NOMO-1 treated with dmso at 0.1 percent for 144 hours (cell line): ENCODE results near the gene ATG4B.

Experiments used
- DNase-seq: peaks from one replicate; lab custom pipeline; 2025; ENCODE audit not compliant: unreplicated experiment; lab: John Stamatoyannopoulos, UW

Gene ATG4B

DNA sequence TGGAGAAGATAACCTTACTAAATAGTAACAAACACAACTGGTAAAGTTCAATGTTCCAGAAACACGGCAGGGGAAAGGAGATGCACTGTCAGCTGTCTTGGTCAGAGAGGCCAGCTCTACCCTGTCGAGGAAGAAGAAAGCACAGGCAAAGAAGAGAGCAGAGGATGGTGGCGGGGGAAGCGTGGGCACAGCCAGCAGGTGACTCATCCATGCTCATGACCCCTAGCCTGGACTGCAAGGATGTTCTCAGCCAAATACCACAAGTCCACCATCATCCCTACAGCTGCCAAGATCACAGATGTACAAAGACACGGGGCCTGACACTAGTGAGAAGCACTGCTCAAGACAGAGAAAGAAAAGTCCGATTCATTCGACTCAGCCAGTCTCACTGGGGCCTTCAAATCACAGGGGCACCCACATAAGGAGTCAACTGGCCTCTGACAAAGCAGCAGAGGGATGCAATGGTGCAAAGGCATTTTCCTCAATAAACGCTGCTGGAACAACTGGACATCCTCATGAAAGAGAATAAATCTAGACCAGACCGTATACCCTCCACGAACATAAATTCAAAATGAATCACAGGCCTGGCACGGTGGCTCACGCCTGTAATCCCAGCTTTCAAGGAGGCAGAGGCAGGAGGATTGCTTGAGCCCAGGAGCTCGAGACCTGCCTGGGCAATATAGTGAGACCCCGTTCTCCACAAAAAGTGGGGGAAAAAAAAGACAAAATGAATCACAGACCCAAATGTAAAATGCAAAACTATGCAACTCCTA lies 43.5 kb downstream of the ATG4B start:
- DNase-seq, result no peak

DNA sequence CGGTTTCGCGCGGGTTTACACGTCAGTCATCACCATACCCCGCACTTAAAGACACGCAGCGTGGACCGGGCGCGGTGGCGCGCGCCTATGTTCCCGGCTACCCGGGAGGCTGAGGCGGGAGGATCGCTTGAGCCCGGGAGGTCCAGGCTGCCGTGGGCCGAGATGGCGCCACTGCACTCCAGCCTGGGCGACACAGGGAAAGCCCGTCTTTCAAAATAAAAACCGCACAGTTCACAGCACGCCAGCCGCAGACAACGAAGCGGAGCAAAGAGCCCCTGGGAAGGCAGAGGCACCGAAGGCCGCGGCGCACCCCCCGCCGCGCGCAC lies 48.8 kb downstream of the ATG4B start:
- DNase-seq, result no peak

DNA sequence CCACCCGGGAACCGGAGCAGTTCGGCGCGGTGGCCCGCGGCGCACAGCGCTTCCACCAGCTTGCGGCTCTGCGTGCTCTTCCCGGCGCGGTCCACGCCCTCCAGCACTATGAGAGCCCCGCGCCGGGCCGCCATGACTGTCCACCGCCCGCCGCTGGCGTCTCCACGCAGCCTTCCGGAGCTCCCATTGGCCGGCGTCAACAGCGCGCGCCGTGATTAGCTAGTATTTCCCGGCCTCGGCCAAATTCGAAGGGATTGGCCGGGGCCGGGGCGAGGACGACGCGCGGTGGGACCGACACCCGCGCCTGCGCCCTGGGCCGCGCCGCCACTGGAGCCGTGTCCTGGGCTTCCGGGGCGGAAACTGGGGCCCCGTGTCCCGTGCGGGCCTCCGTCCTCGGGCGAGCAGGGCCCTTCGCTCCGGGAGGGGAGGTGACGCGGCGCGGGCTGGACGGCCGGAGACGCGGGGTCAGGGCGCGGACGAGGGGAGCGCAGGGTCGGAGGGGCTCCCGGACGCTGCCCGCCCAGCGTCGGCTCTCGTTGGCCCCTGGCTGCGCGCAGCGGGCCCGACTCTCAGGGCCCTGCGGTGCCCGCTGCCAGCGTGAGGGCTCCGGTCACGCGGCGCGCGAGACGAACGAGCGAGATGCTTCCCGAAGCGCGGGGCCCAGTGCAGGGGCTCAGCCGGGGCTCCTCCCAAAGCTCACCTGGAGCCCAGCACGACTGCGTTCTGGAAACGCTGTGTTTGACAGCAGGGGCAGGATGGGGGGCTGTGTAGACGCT lies 49.3 kb downstream of the ATG4B start, which contains the start of gene DTYMK:
Gene DTYMK, minus strand, starts transcription at position 166 of the 776 bp plus-strand sequence. Its CDS starts 32 bp downstream, at position 134.
- peak; percentile 90 for DNase-seq

DNA sequence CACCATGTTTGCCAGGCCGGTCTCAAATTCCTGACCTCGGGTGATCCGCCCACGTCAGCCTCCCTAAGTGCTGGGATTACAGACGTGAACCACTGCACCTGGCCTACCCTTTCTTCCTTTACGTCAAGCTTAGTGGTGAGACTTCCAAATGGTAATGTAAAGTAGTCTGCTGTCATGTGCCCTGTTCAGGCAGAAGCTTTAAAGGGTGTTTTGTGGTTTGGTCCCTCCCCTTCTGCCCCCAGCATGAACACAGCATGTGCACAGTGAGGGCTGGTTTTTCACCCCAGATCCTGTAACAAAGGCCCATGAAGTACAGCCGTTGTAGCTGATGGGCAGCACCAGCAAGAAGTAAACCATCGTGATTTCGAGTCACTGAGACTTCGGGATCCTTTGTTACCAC lies 51.8 kb downstream of the ATG4B start:
- no peak for DNase-seq

DNA sequence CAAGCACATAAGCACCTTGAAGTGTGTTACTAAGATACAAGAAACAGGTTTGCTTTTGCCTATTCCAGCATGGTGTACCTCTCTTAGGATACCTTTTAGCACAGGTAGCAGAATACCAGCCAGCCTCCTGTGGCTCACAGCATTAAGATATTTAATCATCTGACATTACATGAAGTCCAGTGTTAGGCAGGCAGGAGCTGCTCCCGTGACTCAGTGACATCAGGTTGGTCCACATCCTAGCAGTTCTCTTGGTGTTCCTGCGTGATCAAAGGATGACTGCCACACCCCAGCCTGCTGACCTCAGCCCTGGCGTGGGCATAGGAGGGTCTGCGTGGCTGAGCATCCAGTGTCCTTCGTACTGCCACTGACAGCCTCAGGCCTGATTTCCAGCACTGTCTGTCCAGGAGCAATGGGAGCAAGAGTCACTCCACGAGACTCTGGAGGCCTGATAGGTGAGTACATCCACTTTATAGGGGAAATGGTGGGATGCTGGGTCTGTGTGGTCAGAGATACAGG lies 52.8 kb downstream of the ATG4B start:
- no peak for DNase-seq

DNA sequence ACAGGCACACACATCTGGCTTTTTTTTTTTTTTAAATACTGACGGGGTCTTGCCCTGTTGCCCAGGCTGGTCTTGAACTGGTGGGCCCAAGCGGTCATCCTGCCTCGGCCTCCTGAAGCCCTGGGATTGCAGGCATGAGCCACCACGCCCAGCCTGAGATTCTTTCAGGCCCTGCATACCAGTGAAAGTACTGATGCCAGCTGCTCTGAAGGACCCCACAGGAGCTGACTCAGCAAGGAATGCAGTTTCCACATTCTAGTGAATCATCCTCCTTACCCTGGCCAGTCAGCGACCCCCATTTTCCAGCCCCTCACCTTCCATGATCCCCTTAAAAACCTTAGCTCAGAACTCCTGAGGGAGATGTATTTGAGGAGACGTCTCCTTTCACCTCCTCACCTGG lies 55.0 kb downstream of the ATG4B start:
- no peak for DNase-seq

DNA sequence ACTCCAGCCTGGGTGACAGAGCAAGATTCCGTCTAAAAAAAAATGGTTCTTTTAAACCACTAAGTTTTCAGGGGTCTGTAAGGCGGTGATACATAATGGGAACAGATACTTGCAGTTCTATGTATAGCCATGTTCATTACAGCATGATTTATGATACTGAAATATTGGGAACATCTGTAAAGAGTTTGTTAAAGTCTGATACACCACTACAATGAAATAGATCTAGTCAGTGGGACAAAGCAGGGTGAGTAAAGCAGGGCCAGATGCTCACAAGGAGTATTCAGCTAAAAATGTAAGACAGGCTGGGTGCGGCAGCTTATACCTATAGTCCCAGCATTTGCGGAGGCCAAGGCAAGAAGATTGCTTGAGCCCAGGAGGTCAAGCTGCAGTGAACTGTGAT lies 58.2 kb downstream of the ATG4B start:
- no peak for DNase-seq

DNA sequence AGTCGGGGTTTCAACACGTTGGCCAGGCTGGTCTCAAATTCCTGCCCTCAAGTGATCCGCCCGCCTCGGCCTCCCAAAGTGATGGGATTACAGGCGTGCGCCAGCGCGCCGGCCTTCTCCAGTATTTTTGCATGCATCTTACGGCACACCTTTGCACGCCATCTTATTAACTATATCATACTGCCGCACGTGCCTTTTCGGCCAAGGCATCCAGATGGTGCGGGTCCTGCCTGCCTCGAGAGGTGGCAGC lies 63.6 kb downstream of the ATG4B start:
- no peak for DNase-seq

DNA sequence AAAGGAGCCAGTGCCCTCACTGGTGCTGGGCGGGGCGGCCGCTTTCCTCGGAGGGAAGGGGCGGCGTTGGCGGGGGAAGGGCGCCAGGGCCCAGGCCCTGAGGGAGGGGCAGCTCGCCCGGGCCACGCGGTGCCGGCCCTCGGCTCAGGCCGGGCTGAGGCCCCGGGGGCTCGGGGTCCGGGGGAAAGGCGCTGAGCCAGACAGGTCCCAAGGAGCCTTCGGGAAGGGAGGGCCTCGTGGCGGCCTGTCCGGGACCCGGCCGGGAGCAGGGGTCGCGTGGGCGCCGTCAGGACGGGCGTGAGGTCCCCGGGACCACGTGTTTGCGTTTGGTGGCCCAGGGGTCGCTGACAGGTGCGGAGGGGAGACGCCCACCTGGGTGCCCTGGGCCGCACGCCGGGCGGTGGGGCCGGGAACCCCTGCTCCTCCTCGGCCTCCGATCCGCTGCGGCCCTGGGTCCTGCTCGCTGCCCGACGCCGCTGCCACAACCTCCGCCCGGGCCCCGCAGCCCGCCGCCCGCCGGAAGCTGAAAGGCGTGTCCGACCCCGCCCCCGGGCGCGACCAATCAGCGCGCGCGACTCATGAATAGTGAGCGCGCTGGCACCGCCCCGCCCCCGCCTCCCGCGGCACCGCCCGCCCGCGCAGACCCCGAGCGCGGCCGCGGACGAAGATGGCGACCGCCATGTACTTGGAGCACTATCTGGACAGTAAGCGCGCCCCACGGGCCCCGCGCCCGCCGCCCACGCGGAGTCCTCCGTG lies 64.1 kb downstream of the ATG4B start, which contains the start of gene ING5:
Gene ING5, plus strand, starts transcription at position 641 of the 756 bp plus-strand sequence. Its CDS starts 27 bp downstream, at position 668.
- DNase-seq, result peak; percentile 76

DNA sequence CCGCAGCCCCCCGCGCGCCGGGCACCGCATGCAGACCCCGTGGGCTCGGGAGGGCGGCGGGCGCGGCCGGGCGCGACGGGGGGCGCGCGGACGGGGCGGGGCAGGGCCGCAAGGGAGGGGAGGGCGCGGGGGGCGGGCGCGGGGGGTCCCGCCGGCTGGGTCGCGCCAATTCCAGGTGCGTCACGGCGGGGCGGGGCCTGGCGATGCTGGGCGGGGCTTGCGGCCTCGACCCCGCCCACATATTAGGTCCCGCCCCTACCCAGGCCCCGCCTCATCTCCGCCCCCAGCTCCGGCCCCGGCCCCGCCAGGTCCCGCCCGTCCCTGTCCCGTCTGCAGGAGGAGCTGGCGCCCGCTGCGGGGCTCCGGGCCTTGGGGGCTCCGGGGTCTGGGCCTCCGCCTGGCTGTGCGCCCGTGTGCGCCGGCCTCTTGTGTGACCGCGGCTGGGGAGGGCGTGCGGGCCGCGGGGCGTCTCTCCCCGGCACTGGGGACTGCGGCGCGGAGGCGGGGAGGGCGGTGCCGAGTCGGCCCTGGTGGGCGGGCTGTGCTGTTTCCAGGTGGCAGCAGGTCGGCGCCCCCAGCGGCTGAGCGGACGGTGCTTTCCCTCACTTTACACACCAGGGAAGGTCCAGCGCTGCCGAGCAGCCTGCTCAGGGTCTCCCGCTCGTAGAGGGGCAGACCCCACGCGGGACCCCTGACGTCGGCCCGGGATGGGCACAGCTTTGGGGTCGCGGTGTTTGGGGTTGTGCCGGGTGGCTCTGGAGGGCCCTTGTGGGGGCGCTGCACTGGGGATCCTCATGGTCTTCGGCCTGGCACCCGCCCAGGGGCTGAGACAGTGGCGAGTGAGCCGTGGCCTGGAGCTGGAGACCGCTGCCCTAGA lies 64.9 kb downstream of the ATG4B start:
- DNase-seq, result peak; percentile 69

DNA sequence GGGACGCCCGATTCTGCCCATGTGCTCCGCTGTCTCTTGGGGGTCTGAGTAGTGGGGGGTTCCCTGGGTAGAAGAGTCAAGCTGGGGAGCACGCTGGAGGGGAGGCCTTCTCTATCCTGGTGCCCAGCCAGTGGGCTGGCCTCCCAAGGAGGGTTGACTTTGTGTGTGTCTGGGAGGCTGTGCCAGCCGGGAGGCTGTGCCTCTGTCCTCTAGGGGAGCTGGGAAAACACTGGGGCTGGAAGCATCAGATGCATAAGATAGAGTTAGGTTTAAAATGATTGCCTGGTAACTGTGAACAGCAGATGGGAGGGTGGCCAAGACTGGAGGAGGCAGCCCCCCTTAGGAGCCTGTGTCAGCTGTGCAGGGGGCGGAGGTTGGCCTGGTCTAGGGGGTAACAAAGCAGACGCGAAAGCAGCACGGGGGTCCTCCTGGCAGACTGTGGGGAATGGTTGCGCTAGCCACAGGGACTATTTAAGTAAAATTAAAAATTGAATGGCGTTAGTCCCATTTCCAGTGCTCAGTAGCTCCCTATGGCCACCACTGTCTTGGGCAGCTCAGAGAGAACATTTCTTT lies 65.6 kb downstream of the ATG4B start:
- DNase-seq, result no peak

DNA sequence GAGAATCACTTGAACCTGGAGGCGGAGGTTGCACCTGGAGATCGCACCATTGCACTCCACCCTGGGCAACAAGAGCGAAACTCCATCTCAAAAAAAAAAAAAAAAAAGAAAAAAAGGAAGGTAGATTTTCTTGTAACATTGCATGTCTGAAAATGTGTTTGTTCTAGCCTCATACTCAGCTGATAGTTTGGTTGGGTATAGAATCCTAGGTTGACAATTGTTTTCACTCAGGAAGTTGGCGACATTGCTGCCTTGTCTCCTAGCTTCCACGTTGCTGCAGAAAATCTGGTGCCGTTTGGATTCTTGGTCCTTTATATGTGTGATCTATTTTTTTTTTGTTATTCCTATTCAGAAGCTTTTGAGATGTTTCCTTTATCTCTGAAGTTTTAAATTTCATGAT lies 69.0 kb downstream of the ATG4B start:
- DNase-seq, result no peak

DNA sequence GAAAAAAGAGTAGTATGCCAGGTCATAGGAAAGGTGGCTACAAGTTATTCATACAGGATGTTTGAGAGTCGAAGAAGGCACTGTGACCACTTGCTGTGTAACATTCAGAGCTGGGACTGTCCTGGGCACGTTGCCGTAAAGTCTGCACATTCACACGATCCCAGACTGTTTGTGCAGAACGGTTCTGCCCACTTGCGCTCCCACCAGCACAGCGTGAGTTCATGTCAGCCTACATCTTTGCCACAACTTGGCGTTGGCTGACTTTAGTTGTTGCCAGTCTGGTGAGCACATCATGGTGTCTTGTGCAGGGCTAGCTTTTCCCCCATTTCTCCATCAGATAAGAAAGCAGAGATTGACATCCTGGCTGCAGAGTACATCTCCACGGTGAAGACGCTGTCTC lies 71.4 kb downstream of the ATG4B start:
- no peak for DNase-seq

DNA sequence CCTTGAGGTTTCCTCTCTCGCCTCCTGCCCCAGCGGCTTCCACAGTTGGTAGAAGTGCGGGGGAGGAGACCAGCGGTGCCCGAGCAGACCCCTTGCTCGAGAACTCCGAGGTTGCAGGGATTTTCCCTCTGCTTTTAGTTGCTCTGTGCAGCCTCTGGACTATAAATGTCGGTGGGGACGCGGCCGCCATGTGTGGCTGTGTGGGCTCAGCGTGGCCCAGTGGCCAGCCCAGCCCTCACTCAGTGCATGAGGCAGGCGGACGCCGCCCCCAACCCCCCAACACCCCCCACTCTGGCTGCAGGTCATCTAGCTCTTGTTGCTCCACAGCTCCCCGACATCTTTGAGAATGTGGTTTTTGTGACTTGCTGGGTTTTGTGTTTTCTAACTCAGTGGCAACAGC lies 81.6 kb downstream of the ATG4B start:
- DNase-seq, result no peak

DNA sequence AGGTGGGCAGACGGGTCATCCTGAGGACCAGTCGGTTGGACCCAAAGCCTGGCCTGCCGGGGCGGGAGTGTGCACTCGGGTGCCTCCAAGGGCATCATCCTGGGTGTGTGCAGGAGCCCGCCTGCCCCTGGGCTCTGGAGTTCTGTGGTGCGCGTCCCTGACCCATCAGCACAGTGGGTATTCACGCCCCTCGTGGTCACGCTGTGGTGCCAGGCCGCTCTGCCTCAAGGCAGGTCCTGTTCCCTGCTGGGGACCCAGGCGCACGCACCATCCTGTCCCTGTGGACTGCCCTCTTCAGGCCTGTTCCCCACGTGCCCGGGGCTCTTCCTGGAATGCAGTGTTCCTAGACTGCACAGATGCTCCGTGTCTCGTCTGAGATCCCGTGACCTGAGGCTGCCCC lies 82.6 kb downstream of the ATG4B start:
- DNase-seq, result no peak

DNA sequence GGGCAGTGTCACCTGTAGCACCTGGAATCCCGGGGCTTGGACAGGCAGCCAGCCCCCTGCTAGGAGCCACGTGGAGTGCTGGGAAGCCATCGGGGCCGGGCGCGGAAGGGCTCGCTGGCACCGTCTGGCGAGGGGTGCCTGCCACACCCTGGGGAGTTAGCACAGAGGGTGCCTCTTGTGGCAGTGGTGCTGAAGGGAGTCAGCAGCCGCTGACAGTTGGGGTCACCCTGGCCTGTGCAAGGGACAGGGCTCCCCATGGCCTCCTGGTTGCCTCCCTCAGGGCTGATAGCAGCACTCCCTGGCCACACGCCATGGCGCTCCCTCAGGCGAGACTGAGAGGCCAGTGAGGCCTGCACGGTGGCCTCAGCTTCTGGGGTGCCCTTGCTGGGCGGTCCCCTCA lies 83.1 kb downstream of the ATG4B start:
- no peak for DNase-seq

DNA sequence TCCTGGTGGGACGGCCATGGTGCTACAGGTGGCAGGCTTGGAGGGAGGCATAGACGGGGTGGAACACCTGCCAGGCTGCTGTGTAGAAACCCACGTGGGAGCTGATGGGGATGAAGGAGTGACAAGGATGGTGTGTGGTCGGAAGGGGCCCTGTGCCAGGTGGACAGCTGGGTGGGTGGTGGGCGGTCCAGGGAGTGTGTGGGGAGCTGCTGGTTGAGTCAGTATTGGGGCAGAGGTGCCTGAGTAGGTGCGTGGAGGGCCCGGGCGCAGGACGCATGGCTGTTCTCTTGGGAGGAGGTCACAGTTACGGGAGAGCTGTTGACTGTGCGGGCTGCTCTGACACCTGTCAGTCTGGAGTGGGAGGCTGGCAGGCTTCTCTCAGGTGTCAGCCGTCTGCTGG lies 84.4 kb downstream of the ATG4B start:
- DNase-seq, result no peak

DNA sequence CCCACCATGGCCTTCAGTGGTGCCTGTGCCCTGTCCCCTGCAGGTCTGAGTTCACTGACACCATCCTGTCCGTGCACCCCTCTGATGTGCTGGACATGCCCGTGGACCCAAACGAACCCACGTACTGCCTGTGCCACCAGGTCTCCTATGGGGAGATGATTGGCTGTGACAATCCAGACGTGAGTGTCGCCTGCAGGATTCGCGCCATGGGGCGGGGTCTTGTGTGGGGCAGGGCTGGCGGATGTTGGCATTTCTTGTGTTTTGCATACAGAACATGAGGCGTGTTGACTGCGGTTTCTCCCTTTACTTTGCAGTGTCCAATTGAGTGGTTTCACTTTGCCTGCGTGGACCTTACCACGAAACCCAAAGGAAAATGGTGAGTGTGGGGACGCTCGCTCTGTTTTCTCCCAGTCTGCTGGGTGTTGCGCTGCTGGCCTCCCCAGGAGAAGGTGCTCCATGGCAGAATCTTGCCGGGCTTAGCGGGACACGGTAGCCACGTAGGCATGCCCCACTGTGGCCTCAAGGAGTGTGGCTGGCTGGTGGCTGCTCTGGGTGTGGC lies 85.5 kb downstream of the ATG4B start:
- no peak for DNase-seq
